HG03066 (cell line): ENCODE results near the gene CLIP4.
A peak's percentile ranks its signal among the peaks of the same experiment; 100 is the strongest.
"Not testable (repeated sequence)": the region's sequence is repeated elsewhere in the genome, so short reads cannot be mapped to it uniquely, and the experiment has no call there.

ENCODE experiments used
- ATAC-seq: cut with Tn5 transposase; IDR thresholded peaks from one replicate; pipeline ENCODE4 v1.9.1; 2021; ENCODE audit warnings: low read depth; ENCODE audit not compliant: unreplicated experiment

CLIP4 gene

DNA sequence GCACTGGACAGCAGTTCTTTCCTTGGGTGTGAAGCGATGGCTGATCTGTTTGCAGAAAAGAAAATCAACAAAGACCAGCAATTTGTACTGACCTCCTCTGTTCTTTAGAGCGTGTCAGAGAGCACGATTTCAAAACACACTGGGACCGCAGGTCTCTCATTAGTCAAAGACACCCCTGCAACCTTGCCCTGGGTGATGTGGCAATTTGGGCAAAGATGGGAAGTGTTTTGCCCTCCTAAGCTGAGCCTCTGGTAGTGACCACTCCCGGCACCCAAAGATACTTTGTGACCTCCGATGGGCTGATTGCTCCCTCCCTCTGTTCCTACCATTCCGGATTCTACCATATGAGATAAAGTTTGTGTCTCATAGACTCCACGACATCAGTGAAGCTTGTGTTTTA lies 18.2 kb upstream of the CLIP4 start:
- no peak for ATAC-seq

DNA sequence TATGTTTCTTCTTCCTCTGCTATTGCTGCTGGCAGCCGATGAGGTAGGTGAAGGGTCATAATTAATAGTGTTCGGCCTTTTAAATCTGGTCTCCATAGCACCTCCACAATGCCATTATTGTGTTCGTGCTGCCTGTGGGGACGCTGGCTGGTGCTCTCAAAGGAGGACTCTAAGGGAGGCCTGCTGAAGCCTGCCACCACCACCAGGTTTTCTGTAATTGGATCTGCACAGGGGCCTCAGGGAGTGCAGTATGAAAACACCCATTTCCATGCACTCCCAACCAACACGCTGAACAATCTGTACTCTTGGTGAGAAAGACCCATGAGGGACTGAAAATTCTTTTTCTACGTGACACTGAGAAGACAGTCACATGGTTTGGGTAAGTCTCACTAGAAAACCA lies 17.6 kb upstream of the CLIP4 start:
- no peak for ATAC-seq

DNA sequence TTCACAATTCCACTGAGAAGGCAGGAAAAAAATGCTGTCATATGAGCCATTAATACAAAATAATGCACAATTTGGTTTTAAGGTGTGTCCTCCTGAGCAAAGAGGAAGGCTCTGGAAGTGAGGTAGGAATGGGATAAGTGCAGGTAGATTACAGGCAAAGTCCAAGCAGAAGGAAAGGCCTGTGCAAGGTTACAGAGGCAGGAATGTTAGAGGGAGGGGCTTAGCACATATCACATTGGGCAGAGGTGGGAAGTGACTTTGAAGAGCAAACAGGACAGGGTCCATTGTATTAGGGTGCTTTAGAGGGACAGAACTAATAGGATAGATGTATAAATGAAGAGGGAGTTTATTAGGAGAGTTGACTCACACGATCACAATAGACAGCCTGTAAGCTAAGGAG lies 14.7 kb upstream of the CLIP4 start:
- no peak for ATAC-seq

DNA sequence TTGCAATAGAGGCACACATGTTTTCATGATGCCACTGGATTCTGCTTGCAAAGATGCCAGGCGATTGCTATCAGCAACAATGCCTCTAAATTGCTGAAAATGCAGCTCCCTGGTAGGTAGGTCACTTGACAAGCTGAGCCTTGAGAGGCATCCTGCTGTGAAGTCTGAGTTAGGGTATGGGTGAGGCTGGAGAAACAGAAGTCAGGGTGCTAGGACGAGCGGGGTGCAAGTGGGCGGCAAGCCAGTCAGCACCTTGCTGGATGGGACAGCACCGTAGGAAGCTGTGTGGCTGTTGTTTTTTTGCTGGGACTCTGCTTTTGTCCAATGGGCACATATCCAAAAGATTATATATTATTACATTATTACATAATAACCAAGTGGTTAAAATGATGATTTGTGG lies 10.5 kb upstream of the CLIP4 start:
- no peak for ATAC-seq

DNA sequence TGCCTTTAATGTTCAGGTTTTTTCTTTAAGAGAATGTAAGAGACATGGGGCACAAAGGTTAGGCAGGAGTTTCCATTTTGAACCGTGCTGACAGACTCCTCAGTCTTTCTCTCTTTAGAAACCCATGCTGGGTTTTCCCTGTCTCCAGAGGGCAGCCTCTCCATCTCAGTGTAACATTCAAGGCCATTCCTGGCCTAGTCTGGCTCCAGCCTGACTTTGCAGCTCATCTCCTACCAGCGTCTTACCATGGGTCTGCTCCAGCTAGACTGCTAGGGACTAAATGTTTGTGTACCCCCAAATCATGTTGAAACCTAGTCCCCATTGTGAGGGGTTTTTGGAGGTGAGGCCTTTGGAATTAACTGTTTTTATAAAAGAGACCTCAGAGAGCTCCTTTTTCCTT lies 9.8 kb upstream of the CLIP4 start:
- ATAC-seq: no peak

DNA sequence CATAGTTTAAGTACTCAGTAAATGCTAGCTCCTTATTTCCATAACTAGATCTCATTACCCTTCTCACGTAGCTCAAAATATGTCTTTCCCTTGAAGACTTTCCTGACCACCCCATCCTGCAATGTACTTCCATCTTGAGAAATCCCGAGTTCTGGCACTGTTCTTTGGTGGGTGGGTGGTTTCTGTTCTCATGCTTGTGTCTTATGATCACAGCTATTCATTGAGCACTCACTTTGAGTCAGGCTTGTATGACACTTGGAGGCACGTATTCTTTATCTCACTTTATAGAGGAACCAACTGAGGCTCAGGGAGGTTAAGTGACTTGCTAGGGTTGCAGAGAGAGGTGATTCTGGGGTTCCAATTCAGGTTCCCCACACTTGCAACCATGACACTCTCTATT lies 9.0 kb upstream of the CLIP4 start:
- ATAC-seq: no peak

DNA sequence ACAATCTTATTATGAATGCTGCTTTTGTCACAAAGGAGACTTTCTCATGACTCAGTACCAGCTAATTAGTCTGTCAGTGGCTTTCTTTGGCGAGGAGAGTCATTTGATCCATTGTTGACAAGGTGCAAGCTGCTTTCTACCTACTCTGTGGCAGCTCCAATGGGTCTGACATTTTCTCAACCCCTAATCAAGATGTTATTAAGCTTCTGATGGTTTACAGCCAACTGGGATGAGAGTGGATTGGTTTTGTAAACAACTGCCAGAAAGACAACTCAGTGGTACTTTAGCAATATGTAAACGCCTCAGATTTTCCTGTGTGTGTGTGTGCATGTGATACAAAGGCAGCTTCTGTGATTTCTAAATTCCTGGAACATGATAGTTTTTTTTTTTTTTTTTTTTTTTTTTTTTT lies 8.2 kb upstream of the CLIP4 start:
- no peak for ATAC-seq

DNA sequence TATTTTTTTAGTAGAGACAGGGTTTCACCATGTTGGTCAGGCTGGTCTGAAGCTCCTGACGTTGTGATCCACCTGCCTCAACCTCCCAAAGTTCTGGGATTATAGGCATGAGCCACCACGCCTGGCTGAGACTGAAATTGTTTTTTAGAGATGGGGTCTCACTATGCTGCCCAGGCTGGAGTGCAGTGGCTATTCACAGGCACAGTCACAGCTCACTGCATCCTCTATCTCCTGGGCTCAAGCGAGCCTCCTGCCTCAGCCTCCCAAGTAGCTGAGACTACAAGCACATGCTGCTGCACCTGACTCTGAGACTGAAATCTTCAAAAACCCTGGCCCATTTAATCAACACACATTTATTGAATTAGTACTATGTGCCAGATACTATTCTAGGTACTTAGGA lies 7.7 kb upstream of the CLIP4 start:
- not testable (repeated sequence) for ATAC-seq

DNA sequence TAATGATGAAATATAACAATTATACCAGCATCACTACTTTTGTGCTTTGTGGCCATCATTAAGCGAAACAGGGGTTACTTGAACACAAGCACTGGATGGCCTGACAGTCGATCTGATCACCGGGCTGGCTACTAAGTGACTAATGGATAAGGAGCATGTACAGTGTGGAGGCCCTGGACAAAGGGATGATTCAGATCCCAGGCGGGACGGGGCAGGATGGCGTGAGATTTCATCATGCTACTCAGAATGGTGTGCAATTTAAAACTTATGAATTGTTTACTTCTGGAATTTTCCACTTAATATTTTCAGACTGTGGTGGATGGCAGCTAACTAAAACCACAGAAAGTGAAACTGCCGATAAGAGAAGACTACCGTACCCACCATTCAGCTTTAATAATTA lies 7.0 kb upstream of the CLIP4 start:
- ATAC-seq: no peak

DNA sequence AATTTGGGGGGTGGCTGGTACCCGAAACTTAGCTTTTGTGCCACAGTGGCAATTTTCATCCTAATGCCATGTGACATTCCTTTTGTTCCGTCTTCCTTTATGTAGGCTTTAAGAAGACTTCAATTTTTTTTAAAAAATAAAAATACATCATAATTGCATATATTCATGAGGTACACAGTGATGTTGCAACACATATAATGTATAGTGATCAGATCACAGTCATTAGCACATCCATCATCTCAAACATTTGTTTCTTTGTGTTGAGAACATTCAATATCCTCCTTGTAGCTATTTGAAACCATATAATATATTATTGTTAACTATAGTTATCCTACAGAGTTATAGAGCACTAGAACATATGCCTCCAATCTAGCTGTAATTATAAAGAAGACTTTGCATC lies 6.0 kb upstream of the CLIP4 start:
- ATAC-seq: no peak

DNA sequence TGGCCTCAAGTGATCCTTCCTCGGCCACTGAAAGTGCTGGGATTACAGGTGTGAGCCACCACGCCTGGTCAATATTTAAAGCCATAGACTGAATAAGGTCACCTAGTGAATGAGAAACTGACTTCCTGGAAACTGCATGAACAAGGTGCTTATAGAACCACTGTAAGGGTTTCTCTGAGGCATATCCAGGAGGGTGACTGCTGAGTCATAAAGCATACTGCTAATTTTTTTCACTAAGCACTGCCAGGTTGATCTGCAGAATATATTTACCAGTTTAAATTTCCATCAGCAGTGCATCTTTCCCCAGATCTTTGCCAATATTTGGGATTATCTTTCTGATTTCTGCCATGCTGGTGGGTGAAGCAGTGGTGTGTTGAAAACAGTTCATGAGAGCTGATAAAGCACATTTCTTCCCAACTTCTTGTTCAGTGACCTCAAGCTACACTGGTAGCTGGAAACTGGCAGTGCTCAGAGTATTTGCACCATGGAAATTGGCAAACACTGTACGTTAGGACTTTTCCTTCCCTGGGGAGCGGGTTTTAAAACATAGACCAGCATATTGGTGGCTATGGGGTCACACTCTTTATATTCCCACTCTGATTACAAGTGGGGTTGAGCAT lies 4.2 kb upstream of the CLIP4 start:
- peak; percentile 48 for ATAC-seq

DNA sequence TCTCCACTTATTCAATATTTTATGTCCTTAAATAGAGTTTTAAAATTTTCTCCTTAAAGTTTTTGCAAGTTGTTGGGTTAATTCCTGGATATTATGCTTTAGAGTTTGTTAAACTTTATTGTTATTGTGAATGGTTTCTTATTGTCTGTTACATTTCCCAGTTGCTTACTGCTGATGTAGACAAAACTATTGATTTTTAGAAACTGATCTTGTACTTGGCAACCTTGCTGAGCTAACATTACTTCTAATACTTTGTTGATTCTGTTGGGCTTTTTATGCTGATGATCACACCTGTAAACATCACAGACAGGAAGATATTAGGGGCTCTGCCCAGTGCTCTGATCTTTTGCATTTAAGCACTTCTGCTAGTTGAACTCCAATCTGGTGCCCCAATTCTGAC lies 2.8 kb upstream of the CLIP4 start:
- no peak for ATAC-seq

DNA sequence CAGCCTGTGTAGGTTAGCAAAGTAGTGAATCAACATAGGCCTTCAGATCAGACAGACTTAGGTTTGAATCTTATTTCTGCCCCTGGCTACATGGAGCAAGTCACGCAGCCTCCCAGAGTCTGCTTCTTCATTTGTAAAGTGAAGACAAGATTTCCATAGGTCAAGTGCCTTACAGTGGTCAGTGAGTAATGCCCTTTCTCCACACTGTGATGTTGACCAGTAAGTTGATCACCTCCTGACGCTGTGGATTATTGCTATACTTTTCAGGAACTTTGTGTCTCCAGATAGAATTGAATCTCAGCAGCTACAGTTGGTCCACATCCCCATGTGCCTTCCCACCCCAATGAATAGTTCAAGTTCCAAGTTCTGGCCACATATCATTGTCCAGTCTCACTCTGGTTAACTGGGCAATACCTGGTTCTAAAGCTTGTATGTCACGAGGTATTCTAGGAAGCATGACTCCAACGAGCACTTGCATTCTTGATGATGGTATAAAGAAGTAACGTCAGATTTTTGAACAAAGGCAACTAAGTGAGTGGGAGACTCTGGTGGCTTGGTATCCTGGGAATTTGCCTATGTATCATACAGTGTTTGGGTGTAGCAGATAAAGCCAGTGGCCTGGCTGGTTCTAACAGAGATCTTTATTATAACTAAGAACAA lies 2.1 kb upstream of the CLIP4 start:
- no peak for ATAC-seq

DNA sequence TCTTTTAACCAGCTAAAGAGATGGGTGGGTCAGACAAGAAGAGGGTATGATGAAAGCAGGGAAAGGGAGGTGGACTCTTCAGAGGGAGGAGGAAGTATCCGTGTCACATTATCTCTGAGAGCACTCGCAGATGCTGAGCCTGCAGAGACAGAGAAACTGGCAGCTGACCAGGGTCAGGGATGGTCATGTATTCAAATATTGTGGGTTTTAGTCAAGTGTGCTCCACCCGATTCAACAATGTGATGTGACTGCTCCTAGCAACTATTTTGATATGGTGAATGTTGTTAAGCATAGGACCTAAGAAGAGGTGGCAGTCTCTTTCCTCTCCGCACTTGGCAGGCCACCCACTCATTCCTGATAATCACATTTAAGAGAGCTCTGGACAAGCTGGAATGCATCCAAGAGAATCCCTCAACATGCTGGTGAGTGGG lies 1.3 kb upstream of the CLIP4 start:
- peak; percentile 28 for ATAC-seq

DNA sequence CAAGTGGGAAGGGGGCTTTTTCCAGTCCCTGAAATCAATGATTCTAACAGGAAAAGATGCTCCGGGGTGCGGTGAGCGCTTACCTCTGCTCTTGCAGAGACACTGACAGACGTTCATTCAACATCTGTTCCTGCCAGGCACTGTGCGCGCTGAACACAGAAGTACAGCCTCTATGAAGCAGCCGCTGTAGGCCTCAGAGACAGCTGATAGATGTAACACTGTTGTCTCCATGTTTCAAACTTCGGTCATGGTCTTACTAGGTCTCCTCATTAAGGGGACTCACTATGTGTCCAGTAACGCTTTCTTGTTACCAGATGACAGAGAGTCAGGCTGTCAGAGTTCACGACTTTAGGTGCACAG lies 649 bp upstream of the CLIP4 start:
- ATAC-seq: no peak

DNA sequence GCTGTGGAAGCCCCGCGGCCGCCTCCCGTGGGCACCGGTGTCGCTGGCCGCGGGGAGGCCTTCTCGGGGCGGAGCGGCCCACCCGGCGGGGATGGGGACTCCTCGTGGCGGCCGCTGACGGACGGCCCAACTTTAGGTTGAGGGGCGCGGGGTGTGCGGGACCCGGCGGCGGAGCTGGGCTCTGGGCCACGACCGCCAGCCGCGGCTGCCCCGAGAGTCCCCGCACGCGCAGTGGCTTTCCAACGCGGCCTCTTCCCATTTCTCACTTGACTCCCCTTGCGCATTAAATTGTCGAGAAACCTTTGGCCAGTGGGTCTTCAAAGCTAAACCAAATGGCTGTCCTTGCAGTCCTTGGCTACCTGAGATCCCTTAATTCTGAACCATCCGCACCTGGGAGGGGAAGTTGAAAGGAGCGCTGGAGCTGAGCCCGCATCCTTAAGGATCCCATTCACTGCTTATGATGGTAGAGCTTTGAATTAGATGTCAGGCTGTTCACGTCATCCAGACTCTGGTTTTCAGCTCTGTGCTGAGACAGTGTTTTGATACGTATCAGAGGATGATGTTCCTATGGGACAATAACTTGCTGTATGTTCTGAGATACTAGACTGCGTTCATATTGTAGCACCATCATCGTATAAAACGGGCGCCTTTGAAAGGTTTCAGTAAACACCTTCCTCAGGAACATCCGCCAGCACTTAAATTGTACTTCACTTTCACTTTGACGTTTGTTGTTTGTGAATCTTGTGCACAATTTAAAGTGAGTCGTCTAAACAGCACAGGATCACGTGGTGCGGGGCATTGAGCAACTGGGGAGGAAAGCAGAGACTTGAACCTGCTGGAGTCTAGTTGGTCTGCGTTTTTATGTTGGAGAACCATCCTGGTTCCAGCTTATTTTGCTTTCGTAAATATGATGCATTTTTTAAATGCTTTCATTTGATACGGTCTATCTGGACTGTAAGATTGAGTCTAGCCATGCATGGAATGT lies 874 bp downstream of the CLIP4 start:
- peak; percentile 44 for ATAC-seq

DNA sequence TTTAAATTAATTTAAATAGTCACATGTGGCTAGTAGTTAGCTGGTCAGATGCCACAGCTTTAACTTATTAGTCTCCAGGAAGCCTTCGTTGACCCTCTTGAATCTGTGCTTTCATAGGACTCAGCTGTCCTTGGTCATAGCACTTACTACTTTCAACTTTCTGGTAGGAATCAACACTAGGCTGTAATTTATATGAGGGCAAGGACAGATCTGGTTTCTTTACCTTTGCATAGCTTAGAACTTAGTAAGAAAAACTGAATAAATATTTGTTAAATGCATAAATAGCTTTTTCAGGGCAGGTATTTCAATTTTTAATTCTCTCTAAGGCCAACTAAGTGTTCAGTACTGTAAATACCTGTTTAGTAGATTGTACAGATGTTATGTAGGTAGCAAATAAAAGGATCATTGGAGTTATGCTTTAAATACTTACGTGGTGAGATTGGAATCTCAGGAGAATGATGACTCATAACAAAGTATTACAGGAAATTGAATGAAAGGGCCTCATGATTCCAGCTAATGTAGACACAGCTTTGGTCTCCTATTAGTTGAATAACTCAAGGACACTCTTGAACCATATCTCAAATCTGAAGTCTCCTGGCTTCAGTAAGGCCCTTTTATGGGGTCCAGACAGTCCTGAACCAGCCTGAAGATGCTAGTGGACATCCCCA lies 2.6 kb downstream of the CLIP4 start:
- no peak for ATAC-seq

DNA sequence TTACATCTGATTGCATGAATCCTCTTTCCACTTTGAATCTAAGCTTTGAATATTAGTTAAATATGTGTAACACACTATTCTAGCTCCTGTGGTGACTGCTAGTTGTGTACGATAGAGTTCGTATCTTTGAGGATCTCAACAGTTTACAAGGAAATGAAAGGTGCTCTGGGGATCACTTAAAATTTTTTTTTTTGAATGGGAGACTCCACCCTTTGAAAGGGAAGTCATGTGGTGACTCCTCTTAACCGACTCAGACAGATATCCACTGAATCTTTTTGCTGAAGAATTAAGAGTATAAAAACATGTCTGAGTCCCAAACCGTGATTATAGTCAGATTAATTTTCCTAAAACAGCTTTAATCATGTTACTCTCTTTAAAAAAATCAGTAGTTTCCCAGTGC lies 4.0 kb downstream of the CLIP4 start:
- no peak for ATAC-seq

DNA sequence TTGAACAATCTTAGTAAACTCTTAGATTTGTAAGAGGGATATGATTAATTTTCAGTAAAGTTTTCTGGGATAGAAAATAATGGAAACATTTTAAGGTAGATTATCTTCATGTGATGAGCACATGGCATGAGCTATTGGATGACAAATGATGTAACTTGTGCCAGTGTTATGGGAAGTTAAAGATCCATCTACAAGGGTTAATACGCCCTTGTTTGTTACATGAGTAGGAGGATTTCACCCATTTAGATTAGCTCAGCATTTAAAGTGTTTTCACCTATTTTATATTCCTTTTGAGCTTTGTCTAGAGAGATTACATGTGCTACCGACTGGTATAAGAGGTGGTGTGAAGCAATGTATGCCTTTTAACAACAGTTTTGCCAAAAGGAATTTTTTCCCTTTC lies 5.6 kb downstream of the CLIP4 start:
- no peak for ATAC-seq

DNA sequence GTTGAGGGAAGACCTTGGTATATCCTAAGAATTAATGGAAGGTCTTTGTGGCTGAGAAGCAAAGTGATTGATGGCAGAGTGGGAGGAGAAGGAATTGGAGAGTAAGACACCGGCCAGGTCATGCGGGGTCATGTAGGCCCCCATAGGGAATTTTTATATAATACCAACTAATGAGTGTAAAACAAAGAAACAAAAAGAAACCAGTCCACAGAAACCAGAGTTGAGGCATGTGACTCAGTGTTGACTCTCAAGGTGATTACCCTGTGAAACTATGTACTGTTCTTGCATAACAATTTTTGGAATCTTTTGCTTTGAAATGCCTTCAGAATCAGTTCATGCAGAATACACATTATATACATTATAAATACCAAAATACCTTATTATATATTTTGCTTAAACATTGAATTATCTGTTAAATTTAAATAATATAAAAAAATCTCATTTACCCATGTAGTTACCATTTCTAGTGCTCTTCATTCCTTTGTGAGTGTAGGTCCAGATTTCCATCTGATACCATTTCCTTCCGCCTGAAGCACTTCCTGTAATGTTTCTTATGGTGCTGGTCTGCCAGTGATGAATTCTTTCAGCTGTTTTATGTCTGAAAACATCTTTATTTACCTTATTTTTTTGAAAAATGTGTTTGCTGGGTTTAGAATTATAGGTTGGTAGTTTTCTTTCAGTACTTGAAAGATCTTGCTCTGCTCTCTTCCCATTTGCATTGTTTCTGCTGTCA lies 8.6 kb downstream of the CLIP4 start:
- no peak for ATAC-seq
